H1 (cell line): ENCODE results near the gene SMARCA2. TPM values are rescaled to one million over a fixed set of nuclear protein-coding genes. Genes with fewer than 3 reads are reported as not detected.

ENCODE experiments used
- SIN3A ChIP-seq, 2 experiments: IDR thresholded peaks in 1 of 2; conservative IDR thresholded peaks in 1 of 2; 2 replicates each; pipeline ENCODE4 v1.6.1; 2011 to 2012; ENCODE audit warnings: low read length in 2 of 2, improper control_type of control experiment in 1 of 2, low read depth in 1 of 2, mild to moderate bottlenecking in 1 of 2
- TBP ChIP-seq: IDR thresholded peaks from 2 replicates; pipeline ENCODE4 v1.6.1; 2011; ENCODE audit warnings: low read depth, low read length, improper control_type of control experiment
- polyA plus RNA-seq, 7 experiments: library from polyadenylated mRNA; depleted of rRNA in 3 of 7; stranded (reverse) in 5 of 7; unstranded in 2 of 7; fragments of >200 nt in 5 of 7; fragments of 200-250 nt in 2 of 7; gene quantifications; 1 replicate in 5 of 7; 2 replicates in 1 of 7; 4 replicates in 1 of 7; pipeline versions ENCODE4 v1.2.1 to v1.2.3, GENCODE V29; 2011 to 2013; ENCODE audit warnings: missing spikeins in 2 of 7, mixed read lengths in 2 of 7
- total RNA-seq: library from RNA; stranded (reverse); fragmentation: NEBNext Ultra II Directional; extraction: Animal tissue kit (Norgen Biotek cat#: 25700); gene quantifications from 2 replicates; pipeline ENCODE4 v1.2.1, GENCODE V29; 2021

SMARCA2 gene
- total and polyA plus RNA-seq, 2 of the 8 experiments (the other 6 are each of a cell fraction or from before 2014, with no cell fraction given) = 6.3 to 21.7 TPM

DNA sequence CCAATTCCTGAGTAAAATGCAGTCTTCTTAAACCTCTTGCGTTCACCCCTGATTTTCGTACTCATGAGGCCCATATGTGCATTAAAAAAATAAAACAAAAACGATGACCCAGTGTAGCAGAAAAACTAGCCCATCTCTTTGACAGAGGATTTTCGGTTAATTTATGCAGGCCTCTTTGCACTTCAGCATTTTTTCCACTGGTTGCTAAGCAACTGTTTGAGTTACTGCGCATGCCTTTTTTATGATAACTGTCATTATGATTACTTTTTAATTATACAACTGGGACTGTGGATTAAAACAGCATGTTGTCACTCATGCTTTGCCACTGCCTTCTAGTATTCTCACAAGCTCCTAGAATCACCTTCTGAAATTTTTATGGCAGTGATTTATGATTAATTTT lies 165.0 kb downstream of the SMARCA2 start (continued):
- no peak for TF ChIP-seq SIN3A (conservative IDR thresholded peaks at IDR 0.05 in 1 of 2, IDR thresholded peaks at IDR 0.05 in 1 of 2; ENCODE audit: low read depth in 1 of 2, low read length in 2 of 2)
- TF ChIP-seq TBP = no peak
